Parathyroid adenoma (tissue), 2 donors: ENCODE measurements around the gene ANKRD33B.
"Not testable (repeated sequence)": the region's sequence is repeated elsewhere in the genome, so short reads cannot be mapped to it uniquely, and the experiment has no call there.

ENCODE experiments used
- H2AFZ ChIP-seq: fragments of 300-600 bp; sonication (generic); one replicate; pipeline ENCODE4 v1.7.0; 2017; ENCODE audit warnings: antibody characterized with exemption, mild to moderate bottlenecking
- H3K27ac ChIP-seq: fragments of 300-600 bp; sonication (generic); one replicate; pipeline ENCODE4 v1.7.0; 2017
- H3K27me3 ChIP-seq: fragments of 300-600 bp; sonication (generic); one replicate; pipeline ENCODE4 v1.7.0; 2017; ENCODE audit warnings: low read length; ENCODE audit not compliant: control insufficient read depth, insufficient read depth
- H3K36me3 ChIP-seq: fragments of 300-600 bp; sonication (generic); one replicate; pipeline ENCODE4 v1.7.0; 2017; ENCODE audit warnings: low read length; ENCODE audit not compliant: control insufficient read depth, insufficient read depth
- H3K4me1 ChIP-seq: fragments of 300-600 bp; sonication (generic); one replicate; pipeline ENCODE4 v1.7.0; 2017; ENCODE audit warnings: control low read depth
- H3K4me2 ChIP-seq: fragments of 300-600 bp; sonication (generic); one replicate; pipeline ENCODE4 v1.7.0; 2017; ENCODE audit warnings: low read length
- H3K4me3 ChIP-seq: fragments of 300-600 bp; sonication (generic); one replicate; pipeline ENCODE4 v1.7.0; 2017; ENCODE audit warnings: low read depth, low read length
- H3K79me2 ChIP-seq: fragments of 300-600 bp; sonication (generic); one replicate; pipeline ENCODE4 v1.7.0; 2017; ENCODE audit warnings: control low read depth
- H3K9ac ChIP-seq: fragments of 300-600 bp; sonication (generic); one replicate; pipeline ENCODE4 v1.7.0; 2017; ENCODE audit warnings: mild to moderate bottlenecking
- H3K9me3 ChIP-seq: fragments of 300-600 bp; sonication (generic); one replicate; pipeline ENCODE4 v1.7.0; 2017; ENCODE audit warnings: low read length; ENCODE audit not compliant: control insufficient read depth
- CTCF ChIP-seq: fragments of 300-600 bp; sonication (generic); IDR thresholded peaks from one replicate; pipeline ENCODE4 v1.7.0; 2017; ENCODE audit warnings: antibody characterized with exemption, mild to moderate bottlenecking
- donor health status: primary hyperparathyroidism.

ANKRD33B gene

GRCh38 chr5:10637944-10638343, 74.1 kb downstream of the ANKRD33B start:
- H3K27ac ChIP-seq, result no peak overlapping the region
- H3K27me3 ChIP-seq, result no peaks in the 10 kb centered on the region
- no peaks in the 10 kb centered on the region for H3K4me1 ChIP-seq
- no peaks in the 10 kb centered on the region for H3K9me3 ChIP-seq
- no peak overlapping the region for H3K4me3 ChIP-seq
- TF ChIP-seq CTCF, result no peak
- H2AFZ ChIP-seq, result no peak overlapping the region
- H3K36me3 ChIP-seq, result no peaks in the 10 kb centered on the region
- H3K4me2 ChIP-seq, result no peak overlapping the region
- H3K9ac ChIP-seq, result no peak overlapping the region
- H3K79me2 ChIP-seq, result no peaks in the 10 kb centered on the region

GRCh38 chr5:10638723-10639122, 74.9 kb downstream of the ANKRD33B start:
- not testable (repeated sequence) for H3K4me2 ChIP-seq, H2AFZ ChIP-seq, H3K9ac ChIP-seq, H3K36me3 ChIP-seq, H3K27ac ChIP-seq, H3K4me3 ChIP-seq, H3K27me3 ChIP-seq, H3K9me3 ChIP-seq, H3K79me2 ChIP-seq, H3K4me1 ChIP-seq

GRCh38 chr5:10639846-10640368, 76.0 kb downstream of the ANKRD33B start:
- no peaks in the 10 kb centered on the region for H3K36me3 ChIP-seq
- no peak for TF ChIP-seq CTCF
- H3K79me2 ChIP-seq, result no peaks in the 10 kb centered on the region
- no peaks in the 10 kb centered on the region for H3K27me3 ChIP-seq
- no peak overlapping the region for H3K4me2 ChIP-seq
- H3K27ac ChIP-seq, result no peak overlapping the region
- H3K4me3 ChIP-seq, result no peak overlapping the region
- H3K9me3 ChIP-seq, result no peaks in the 10 kb centered on the region
- no peaks in the 10 kb centered on the region for H3K4me1 ChIP-seq
- no peak overlapping the region for H3K9ac ChIP-seq
- no peak overlapping the region for H2AFZ ChIP-seq

GRCh38 chr5:10642367-10642766, 78.5 kb downstream of the ANKRD33B start:
- Histone ChIP-seq H3K9me3 (no peaks in the 10 kb centered on the region), H3K27ac (no peak overlapping the region), H3K9ac (no peak overlapping the region), H2AFZ (no peak overlapping the region), H3K4me2 (no peak overlapping the region), H3K27me3 (no peaks in the 10 kb centered on the region), H3K4me3 (no peak overlapping the region), H3K79me2 (no peaks in the 10 kb centered on the region), H3K4me1 (no peaks in the 10 kb centered on the region), H3K36me3 (no peaks in the 10 kb centered on the region)
- TF ChIP-seq CTCF, result no peak

GRCh38 chr5:10644192-10644591, 80.3 kb downstream of the ANKRD33B start:
- Histone ChIP-seq H3K27me3 (no peaks in the 10 kb centered on the region), H3K4me2 (no peak overlapping the region), H3K36me3 (no peaks in the 10 kb centered on the region), H3K9me3 (no peaks in the 10 kb centered on the region), H3K4me3 (no peak overlapping the region), H3K9ac (no peak overlapping the region), H3K4me1 (no peaks in the 10 kb centered on the region), H3K27ac (no peak overlapping the region), H2AFZ (no peak overlapping the region), H3K79me2 (no peaks in the 10 kb centered on the region)
- no peak for TF ChIP-seq CTCF
